Neural crest cell (in vitro differentiated cells): ENCODE measurements around the gene LENG1. TPM values are rescaled to one million over a fixed set of nuclear protein-coding genes. Genes with fewer than 3 reads are reported as not detected.
"Not testable (repeated sequence)": the region's sequence is repeated elsewhere in the genome, so short reads cannot be mapped to it uniquely, and the experiment has no call there.

Source experiments
- DNase-seq: peaks from one replicate; pipeline ENCODE4 v3.0.0; 2021; ENCODE audit warnings: low read depth, mixed read lengths, low spot score
- H3K27ac Mint-ChIP-seq: one replicate; pipeline ENCODE4 v1.8.0; 2021; ENCODE audit warnings: mild to moderate bottlenecking, mixed read lengths; ENCODE audit not compliant: unreplicated experiment
- H3K27me3 Mint-ChIP-seq: 2 replicates; pipeline ENCODE4 v1.8.0; 2021; ENCODE audit warnings: low read depth, mild to moderate bottlenecking, mixed read lengths
- H3K36me3 Mint-ChIP-seq: 2 replicates; pipeline ENCODE4 v1.8.0; 2021; ENCODE audit warnings: low read depth, mild to moderate bottlenecking, mixed read lengths
- H3K4me1 Mint-ChIP-seq: 2 replicates; pipeline ENCODE4 v1.8.0; 2021; ENCODE audit warnings: mixed read lengths
- H3K4me3 Mint-ChIP-seq: one replicate; pipeline ENCODE4 v1.8.0; 2021; ENCODE audit warnings: mild to moderate bottlenecking, mixed read lengths
- H3K9me3 Mint-ChIP-seq: 2 replicates; pipeline ENCODE4 v1.8.0; 2021; ENCODE audit warnings: mixed read lengths
- CTCF ChIP-seq: fragments of 200-600 bp; sonication (generic); conservative IDR thresholded peaks from 2 replicates; pipeline ENCODE4 v1.5.0; 2021; ENCODE audit warnings: antibody characterized with exemption, mild to moderate bottlenecking
- total RNA-seq: library from RNA; stranded (reverse); gene quantifications from 2 replicates; pipeline ENCODE4 v1.2.1, GENCODE V29; 2021

Gene LENG1
- total RNA-seq, 1 donor from 2014 or later: 5.9 TPM

DNA sequence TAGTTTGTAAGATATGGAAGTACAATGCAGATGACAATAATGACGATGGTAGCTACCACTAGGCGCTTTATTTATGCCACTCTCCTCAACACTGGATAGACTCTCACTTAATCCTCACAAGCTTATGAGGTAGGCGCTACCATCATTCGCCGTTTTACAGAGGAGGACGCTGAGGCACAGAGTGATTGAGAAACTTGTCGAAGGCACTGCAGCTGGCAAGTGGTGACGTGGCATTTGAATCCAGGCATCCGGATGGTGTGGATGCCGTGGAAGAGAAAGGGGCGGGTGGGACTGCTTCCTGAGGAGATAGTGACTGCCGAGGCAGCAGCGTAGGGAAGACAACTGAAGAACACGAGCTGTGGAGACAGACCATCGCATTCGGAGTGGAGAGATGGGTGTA is 39.9 kb upstream of the LENG1 start:
- H3K4me1 Mint-ChIP-seq: peaks cover 41% of the 10 kb centered on the region
- H3K4me3 Mint-ChIP-seq: peak overlapping the region; percentile 81
- no peaks in the 10 kb centered on the region for H3K9me3 Mint-ChIP-seq
- H3K27ac Mint-ChIP-seq: peak overlapping the region; percentile 9
- H3K27me3 Mint-ChIP-seq: peaks cover 5% of the 10 kb centered on the region
- TF ChIP-seq CTCF: no peak
- DNase-seq: no peak
- peaks cover 31% of the 10 kb centered on the region for H3K36me3 Mint-ChIP-seq

GRCh38 chr19:54197121-54197520 is 37.6 kb upstream of the LENG1 start:
- peaks cover 5% of the 10 kb centered on the region for H3K27me3 Mint-ChIP-seq
- H3K27ac Mint-ChIP-seq: no peak overlapping the region
- H3K4me1 Mint-ChIP-seq: peaks cover 31% of the 10 kb centered on the region
- peaks cover 17% of the 10 kb centered on the region for H3K36me3 Mint-ChIP-seq
- no peak for DNase-seq
- peak overlapping the region; percentile 59 for H3K4me3 Mint-ChIP-seq
- TF ChIP-seq CTCF: no peak
- H3K9me3 Mint-ChIP-seq: no peaks in the 10 kb centered on the region

DNA sequence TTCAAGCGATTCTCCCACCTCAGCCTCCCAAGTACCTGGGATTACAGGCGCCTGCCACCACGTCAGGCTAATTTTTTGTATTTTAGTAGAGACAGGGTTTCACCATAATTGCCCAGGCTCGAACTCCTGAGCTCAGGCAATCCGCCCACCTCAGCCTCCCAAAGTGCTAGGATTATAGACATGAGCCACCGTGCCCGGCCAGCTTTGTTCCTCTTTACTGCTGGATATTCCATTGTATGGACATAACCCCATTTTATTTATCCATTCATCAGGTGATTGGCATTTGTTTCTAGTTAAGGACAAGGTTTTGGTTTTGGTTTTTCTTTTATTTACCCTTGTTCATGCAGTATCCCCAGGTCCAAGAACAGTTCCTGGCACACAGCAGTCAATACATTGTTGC is 37.0 kb upstream of the LENG1 start:
- Mint-ChIP-seq H3K36me3 (peaks cover 13% of the 10 kb centered on the region), H3K4me3 (peak overlapping the region; percentile 49), H3K27ac (no peak overlapping the region), H3K4me1 (peaks cover 31% of the 10 kb centered on the region), H3K9me3 (no peaks in the 10 kb centered on the region), H3K27me3 (peaks cover 5% of the 10 kb centered on the region)
- DNase-seq: no peak
- no peak for TF ChIP-seq CTCF

GRCh38 chr19:54194463-54194862 is 34.9 kb upstream of the LENG1 start:
- not testable (repeated sequence) for DNase-seq, H3K27ac Mint-ChIP-seq, H3K36me3 Mint-ChIP-seq, H3K27me3 Mint-ChIP-seq, H3K9me3 Mint-ChIP-seq
- H3K4me3 Mint-ChIP-seq: peak overlapping the region; percentile 71
- peaks cover 30% of the 10 kb centered on the region for H3K4me1 Mint-ChIP-seq

DNA sequence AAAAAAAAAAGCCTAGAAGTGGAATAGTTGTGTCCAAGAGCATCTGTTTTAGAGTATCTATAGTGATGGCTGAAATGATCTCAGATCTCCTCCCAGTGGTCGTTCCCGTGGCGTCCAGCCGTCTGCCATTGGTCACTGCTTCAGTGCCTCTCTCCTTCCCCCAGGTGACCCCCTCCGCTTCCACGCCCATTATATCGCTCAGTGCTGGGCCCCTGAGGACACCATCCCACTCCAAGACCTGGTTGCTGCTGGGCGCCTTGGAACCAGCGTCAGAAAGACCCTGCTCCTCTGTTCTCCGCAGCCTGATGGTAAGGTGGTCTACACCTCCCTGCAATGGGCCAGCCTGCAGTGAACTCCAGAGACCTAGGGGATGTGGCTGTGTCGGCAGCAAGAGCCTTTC is 33.5 kb upstream of the LENG1 start:
- H3K36me3 Mint-ChIP-seq: peaks cover 7% of the 10 kb centered on the region

More for the DNA sequence above, 33.5 kb upstream of the LENG1 start:
- Mint-ChIP-seq H3K9me3 (no peaks in the 10 kb centered on the region), H3K27me3 (no peaks in the 10 kb centered on the region), H3K4me1 (peaks cover 29% of the 10 kb centered on the region), H3K27ac (no peak overlapping the region), H3K4me3 (peak overlapping the region; percentile 76)
- TF ChIP-seq CTCF: no peak
- DNase-seq: no peak
